ENCODE data around the gene SEMA3A. TPM values are rescaled to one million over a fixed set of nuclear protein-coding genes. Genes with fewer than 3 reads are reported as not detected.

Gene SEMA3A
- total RNA-seq, 4 donors from 2014 or later, result 0.15 to 4.6 (median 0.69) TPM

- no peaks in the 10 kb centered on the region for H3K36me3 ChIP-seq
- H3K27ac ChIP-seq, result no peak overlapping the region
- no peaks in the 10 kb centered on the region for H3K4me1 ChIP-seq
- no peak for TF ChIP-seq CTCF (IDR thresholded peaks at IDR 0.05)
- TF ChIP-seq POLR2A (IDR thresholded peaks at IDR 0.05), result no peak
- no peaks in the 10 kb centered on the region for H3K9me3 ChIP-seq
- H3K27me3 ChIP-seq, result no peaks in the 10 kb centered on the region
- WGBS, 2 donors, result 0 to 68% methylated on average over 1 of the region's 1 CpG
- intact Hi-C loops (cut with DNase I), result no loop called here
- no peak overlapping the region for H3K4me3 ChIP-seq
- DNase-seq, result no peak
Measured at GRCh38 chr7:83925860-83926259, 268.7 kb downstream of the SEMA3A start.

GRCh38 chr7:83921941-83922607 lies 272.5 kb downstream of the SEMA3A start:
- DNase-seq, result no peak
- WGBS, 2 donors, result 25 to 30% methylated on average over 4 of the region's 4 CpGs
- H3K4me3 ChIP-seq, result no peak overlapping the region

GRCh38 chr7:83921271-83921940 lies 273.2 kb downstream of the SEMA3A start:
- 47 to 55% methylated on average over 1 of the region's 1 CpG for WGBS, 2 donors
- intact Hi-C loops (cut with DNase I), result no loop called here
- no peak overlapping the region for H3K4me3 ChIP-seq
- TF ChIP-seq CTCF (IDR thresholded peaks at IDR 0.05), result no peak
- no peak for TF ChIP-seq POLR2A (IDR thresholded peaks at IDR 0.05)
- DNase-seq, result no peak
- no peak overlapping the region for H3K27ac ChIP-seq
- no peaks in the 10 kb centered on the region for H3K9me3 ChIP-seq
- no peaks in the 10 kb centered on the region for H3K27me3 ChIP-seq
- H3K36me3 ChIP-seq, result no peaks in the 10 kb centered on the region
- H3K4me1 ChIP-seq, result no peaks in the 10 kb centered on the region

More at GRCh38 chr7:83921941-83922607, 272.5 kb downstream of the SEMA3A start:
- no peaks in the 10 kb centered on the region for H3K27me3 ChIP-seq
- H3K4me1 ChIP-seq, result no peaks in the 10 kb centered on the region
- no peaks in the 10 kb centered on the region for H3K9me3 ChIP-seq
- H3K27ac ChIP-seq, result no peak overlapping the region
- no peaks in the 10 kb centered on the region for H3K36me3 ChIP-seq
- no peak for TF ChIP-seq POLR2A (IDR thresholded peaks at IDR 0.05)
- no peak for TF ChIP-seq CTCF (IDR thresholded peaks at IDR 0.05)
- intact Hi-C loops (cut with DNase I), result no loop called here

- H3K27ac ChIP-seq, result no peak overlapping the region
- intact Hi-C loops (cut with DNase I), result no loop called here
- no peaks in the 10 kb centered on the region for H3K27me3 ChIP-seq
- TF ChIP-seq POLR2A (IDR thresholded peaks at IDR 0.05) (no peak), CTCF (IDR thresholded peaks at IDR 0.05) (no peak)
- H3K4me3 ChIP-seq, result no peak overlapping the region
- H3K36me3 ChIP-seq, result no peaks in the 10 kb centered on the region
- H3K4me1 ChIP-seq, result no peaks in the 10 kb centered on the region
- DNase-seq, result no peak
- no peaks in the 10 kb centered on the region for H3K9me3 ChIP-seq
- 25 to 27% methylated on average over 1 of the region's 1 CpG for WGBS, 2 donors
Measured at GRCh38 chr7:83918142-83918541, 276.4 kb downstream of the SEMA3A start.

- Histone ChIP-seq H3K27me3 (no peaks in the 10 kb centered on the region), H3K4me3 (no peak overlapping the region), H3K9me3 (no peaks in the 10 kb centered on the region), H3K27ac (no peak overlapping the region), H3K36me3 (no peaks in the 10 kb centered on the region), H3K4me1 (no peaks in the 10 kb centered on the region)
- no peak for DNase-seq
- no peak for TF ChIP-seq POLR2A (IDR thresholded peaks at IDR 0.05)
- TF ChIP-seq CTCF (IDR thresholded peaks at IDR 0.05), result no peak
- intact Hi-C loops (cut with DNase I), result no loop called here
Measured at GRCh38 chr7:83913174-83913573, 281.4 kb downstream of the SEMA3A start.

All from esophagus squamous epithelium (tissue), 5 donors.